ENCODE results near the gene RTP5. TPM values are rescaled to one million over a fixed set of nuclear protein-coding genes. Genes with fewer than 3 reads are reported as not detected.

The RTP5 gene
- total RNA-seq, 1 experiment from 2014 or later = not detected

- H2AFZ ChIP-seq (ENCODE audit: low read depth, low read length, poor library complexity, severe bottlenecking) = no peak overlapping the region
- DNase-seq (ENCODE audit: low read depth, low spot score) (no peak), ATAC-seq (no peak)
- intact Hi-C loops (cut with micrococcal nuclease) = no loop called here
- no TSS peak for BruUV-seq (replicated peaks)
- TF ChIP-seq CEBPB (IDR thresholded peaks at IDR 0.05; ENCODE audit: low read depth) (no peak), POLR2A (IDR thresholded peaks at IDR 0.05; ENCODE audit: borderline replicate concordance, extremely low read depth, insufficient read depth, insufficient read length) (no peak), RAD21 (IDR thresholded peaks at IDR 0.05; ENCODE audit: low read depth) (no peak), EZH2phosphoT487 (IDR thresholded peaks at IDR 0.05; ENCODE audit: borderline replicate concordance) (no peak), ELF1 (IDR thresholded peaks at IDR 0.05; ENCODE audit: borderline replicate concordance, low read depth) (no peak), TCF7L2 (IDR thresholded peaks at IDR 0.05; ENCODE audit: borderline replicate concordance, extremely low read depth, insufficient read depth, insufficient read length) (no peak), ZNF274 (IDR thresholded peaks at IDR 0.05; ENCODE audit: low read depth, low read length) (no peak), SRF (IDR thresholded peaks at IDR 0.05; ENCODE audit: low read depth) (no peak), POLR2AphosphoS5 (IDR thresholded peaks at IDR 0.05; ENCODE audit: low read depth, low read length) (no peak), YY1 (IDR thresholded peaks at IDR 0.05; ENCODE audit: extremely low read depth, insufficient replicate concordance, low read depth, low read length) (no peak), EZH2 (IDR thresholded peaks at IDR 0.05) (no peak), EGR1 (IDR thresholded peaks at IDR 0.05; ENCODE audit: low read depth) (no peak), SP1 (IDR thresholded peaks at IDR 0.05; ENCODE audit: low read depth) (no peak)
- TF ChIP-seq, protein P1, sequence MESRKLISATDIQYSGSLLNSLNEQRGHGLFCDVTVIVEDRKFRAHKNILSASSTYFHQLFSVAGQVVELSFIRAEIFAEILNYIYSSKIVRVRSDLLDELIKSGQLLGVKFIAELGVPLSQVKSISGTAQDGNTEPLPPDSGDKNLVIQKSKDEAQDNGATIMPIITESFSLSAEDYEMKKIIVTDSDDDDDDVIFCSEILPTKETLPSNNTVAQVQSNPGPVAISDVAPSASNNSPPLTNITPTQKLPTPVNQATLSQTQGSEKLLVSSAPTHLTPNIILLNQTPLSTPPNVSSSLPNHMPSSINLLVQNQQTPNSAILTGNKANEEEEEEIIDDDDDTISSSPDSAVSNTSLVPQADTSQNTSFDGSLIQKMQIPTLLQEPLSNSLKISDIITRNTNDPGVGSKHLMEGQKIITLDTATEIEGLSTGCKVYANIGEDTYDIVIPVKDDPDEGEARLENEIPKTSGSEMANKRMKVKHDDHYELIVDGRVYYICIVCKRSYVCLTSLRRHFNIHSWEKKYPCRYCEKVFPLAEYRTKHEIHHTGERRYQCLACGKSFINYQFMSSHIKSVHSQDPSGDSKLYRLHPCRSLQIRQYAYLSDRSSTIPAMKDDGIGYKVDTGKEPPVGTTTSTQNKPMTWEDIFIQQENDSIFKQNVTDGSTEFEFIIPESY (IDR thresholded peaks at IDR 0.05; ENCODE audit: extremely low read depth, insufficient replicate concordance, low read length) = no peak
- TF ChIP-seq, protein P2, sequence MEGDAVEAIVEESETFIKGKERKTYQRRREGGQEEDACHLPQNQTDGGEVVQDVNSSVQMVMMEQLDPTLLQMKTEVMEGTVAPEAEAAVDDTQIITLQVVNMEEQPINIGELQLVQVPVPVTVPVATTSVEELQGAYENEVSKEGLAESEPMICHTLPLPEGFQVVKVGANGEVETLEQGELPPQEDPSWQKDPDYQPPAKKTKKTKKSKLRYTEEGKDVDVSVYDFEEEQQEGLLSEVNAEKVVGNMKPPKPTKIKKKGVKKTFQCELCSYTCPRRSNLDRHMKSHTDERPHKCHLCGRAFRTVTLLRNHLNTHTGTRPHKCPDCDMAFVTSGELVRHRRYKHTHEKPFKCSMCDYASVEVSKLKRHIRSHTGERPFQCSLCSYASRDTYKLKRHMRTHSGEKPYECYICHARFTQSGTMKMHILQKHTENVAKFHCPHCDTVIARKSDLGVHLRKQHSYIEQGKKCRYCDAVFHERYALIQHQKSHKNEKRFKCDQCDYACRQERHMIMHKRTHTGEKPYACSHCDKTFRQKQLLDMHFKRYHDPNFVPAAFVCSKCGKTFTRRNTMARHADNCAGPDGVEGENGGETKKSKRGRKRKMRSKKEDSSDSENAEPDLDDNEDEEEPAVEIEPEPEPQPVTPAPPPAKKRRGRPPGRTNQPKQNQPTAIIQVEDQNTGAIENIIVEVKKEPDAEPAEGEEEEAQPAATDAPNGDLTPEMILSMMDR (IDR thresholded peaks at IDR 0.05 in 2 of 3, conservative IDR thresholded peaks at IDR 0.05 in 1 of 3; ENCODE audit: borderline replicate concordance in 1 of 3, insufficient read depth in 1 of 3, low read depth in 2 of 3, low read length in 2 of 3) = no peak
- TF ChIP-seq, protein P3, sequence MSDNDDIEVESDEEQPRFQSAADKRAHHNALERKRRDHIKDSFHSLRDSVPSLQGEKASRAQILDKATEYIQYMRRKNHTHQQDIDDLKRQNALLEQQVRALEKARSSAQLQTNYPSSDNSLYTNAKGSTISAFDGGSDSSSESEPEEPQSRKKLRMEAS (IDR thresholded peaks at IDR 0.05) = no peak
- TF ChIP-seq, protein P4, sequence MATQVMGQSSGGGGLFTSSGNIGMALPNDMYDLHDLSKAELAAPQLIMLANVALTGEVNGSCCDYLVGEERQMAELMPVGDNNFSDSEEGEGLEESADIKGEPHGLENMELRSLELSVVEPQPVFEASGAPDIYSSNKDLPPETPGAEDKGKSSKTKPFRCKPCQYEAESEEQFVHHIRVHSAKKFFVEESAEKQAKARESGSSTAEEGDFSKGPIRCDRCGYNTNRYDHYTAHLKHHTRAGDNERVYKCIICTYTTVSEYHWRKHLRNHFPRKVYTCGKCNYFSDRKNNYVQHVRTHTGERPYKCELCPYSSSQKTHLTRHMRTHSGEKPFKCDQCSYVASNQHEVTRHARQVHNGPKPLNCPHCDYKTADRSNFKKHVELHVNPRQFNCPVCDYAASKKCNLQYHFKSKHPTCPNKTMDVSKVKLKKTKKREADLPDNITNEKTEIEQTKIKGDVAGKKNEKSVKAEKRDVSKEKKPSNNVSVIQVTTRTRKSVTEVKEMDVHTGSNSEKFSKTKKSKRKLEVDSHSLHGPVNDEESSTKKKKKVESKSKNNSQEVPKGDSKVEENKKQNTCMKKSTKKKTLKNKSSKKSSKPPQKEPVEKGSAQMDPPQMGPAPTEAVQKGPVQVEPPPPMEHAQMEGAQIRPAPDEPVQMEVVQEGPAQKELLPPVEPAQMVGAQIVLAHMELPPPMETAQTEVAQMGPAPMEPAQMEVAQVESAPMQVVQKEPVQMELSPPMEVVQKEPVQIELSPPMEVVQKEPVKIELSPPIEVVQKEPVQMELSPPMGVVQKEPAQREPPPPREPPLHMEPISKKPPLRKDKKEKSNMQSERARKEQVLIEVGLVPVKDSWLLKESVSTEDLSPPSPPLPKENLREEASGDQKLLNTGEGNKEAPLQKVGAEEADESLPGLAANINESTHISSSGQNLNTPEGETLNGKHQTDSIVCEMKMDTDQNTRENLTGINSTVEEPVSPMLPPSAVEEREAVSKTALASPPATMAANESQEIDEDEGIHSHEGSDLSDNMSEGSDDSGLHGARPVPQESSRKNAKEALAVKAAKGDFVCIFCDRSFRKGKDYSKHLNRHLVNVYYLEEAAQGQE (IDR thresholded peaks at IDR 0.05; ENCODE audit: low read depth) = no peak
- TF ChIP-seq, protein P5, sequence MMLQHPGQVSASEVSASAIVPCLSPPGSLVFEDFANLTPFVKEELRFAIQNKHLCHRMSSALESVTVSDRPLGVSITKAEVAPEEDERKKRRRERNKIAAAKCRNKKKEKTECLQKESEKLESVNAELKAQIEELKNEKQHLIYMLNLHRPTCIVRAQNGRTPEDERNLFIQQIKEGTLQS (IDR thresholded peaks at IDR 0.05) = no peak
- ChIA-PET POLR2A (no interaction called here), CTCF (no interaction called here), RAD21 (ENCODE audit: low non-redundant PET in 1 of 2, low total read pairs in 2 of 2, uncharacterized antibody in 2 of 2, unreplicated experiment in 2 of 2) (no interaction called here)
- no peak overlapping the region for H3K4me3 ChIP-seq (replicated peaks in 1 of 2; ENCODE audit: low read depth in 1 of 2, low read length in 2 of 2)
- no peaks in the 10 kb centered on the region for H3K9me3 ChIP-seq (ENCODE audit: control insufficient read depth in 1 of 2, insufficient read depth in 1 of 2, low read depth in 1 of 2, low read length in 2 of 2)
- no peaks in the 10 kb centered on the region for H3K9me2 ChIP-seq (ENCODE audit: insufficient read depth)
- no peaks in the 10 kb centered on the region for H3K36me3 ChIP-seq (ENCODE audit: control insufficient read depth in 1 of 2, insufficient read depth in 2 of 2, low read length in 2 of 2)
- no peak overlapping the region for H3K4me2 ChIP-seq (ENCODE audit: low read length)
- peaks cover 3 to 6% of the 10 kb centered on the region in 2 experiments; a peak in 3 of 4 replicates for H3K4me1 ChIP-seq (ENCODE audit: control insufficient read depth in 1 of 2, insufficient read depth in 2 of 2, low read length in 2 of 2)
- H3K79me2 ChIP-seq (ENCODE audit: insufficient read depth, low read length) = no peaks in the 10 kb centered on the region
- no peaks in the 10 kb centered on the region for H3K27me3 ChIP-seq (ENCODE audit: insufficient read depth, low read length)
- no peaks in the 10 kb centered on the region for H4K20me1 ChIP-seq (ENCODE audit: insufficient read depth)
- H3K9ac ChIP-seq (ENCODE audit: low read length) = no peak overlapping the region
- no peak overlapping the region for H3K27ac ChIP-seq (ENCODE audit: low read depth, low read length)
Measured at GRCh38 chr2:241849616-241850543, 19.6 kb upstream of the RTP5 start.

Measured in HCT116 (cell line).